A549 (cell line): Measurements from ENCODE around the gene PGAP3. TPM values are rescaled to one million over a fixed set of nuclear protein-coding genes. Genes with fewer than 3 reads are reported as not detected.

Source experiments
- ATAC-seq, 2 experiments: fragments of 200-7000 bp in 1 of 2; fragments of >200 bp in 1 of 2; cut with Nextera tagmentation in 1 of 2; cut with Tn5 transposase in 1 of 2; 3 replicates each; pipeline versions ENCODE4 v1.8.0 to v1.9.1; 2018 to 2020; ENCODE audit warnings: mild to moderate bottlenecking in 1 of 2, moderate library complexity in 1 of 2
- CTCF ChIA-PET: fragments of 300-600 bp; sonication (Branson Sonifier 250); formaldehyde crosslinking; extraction: SDS; loops from one replicate; lab custom pipeline; 2021; ENCODE audit warnings: antibody characterized with exemption, inconsistent platforms; lab: Yijun Ruan, JAX
- POLR2A ChIA-PET: fragments of 350-600 bp; formaldehyde crosslinking; extraction: SDS; loops from one replicate; lab custom pipeline; 2021; ENCODE audit warnings: antibody characterized with exemption, inconsistent platforms; lab: Yijun Ruan, JAX
- DNase-seq, 2 experiments: peaks; one replicate each; pipeline versions ENCODE4 v3.0.0 to v3.0.0-alpha.2; 2011 to 2016; ENCODE audit warnings: low read depth in 1 of 2, low spot score in 1 of 2
- FAIRE-seq: peaks from 2 replicates; lab custom pipeline; 2011; peaks lifted over from hg19 to GRCh38; lab: Jason Lieb, UNC
- H3K27ac ChIP-seq, 2 experiments: fragments of >200 bp; sonication (Bioruptor Twin); formaldehyde crosslinking; 3 replicates each; pipeline ENCODE4 v1.5.1; 2016 to 2017
- H3K4me1 ChIP-seq: fragments of >200 bp; sonication (Bioruptor Twin); formaldehyde crosslinking; 3 replicates; pipeline ENCODE4 v1.6.1; 2016
- H3K4me2 ChIP-seq: fragments of >200 bp; sonication (Bioruptor Twin); formaldehyde crosslinking; 3 replicates; pipeline ENCODE4 v1.6.1; 2016
- H3K4me3 ChIP-seq: fragments of >200 bp; sonication (Bioruptor Twin); formaldehyde crosslinking; 3 replicates; pipeline ENCODE4 v1.5.1; 2016
- H3K9me3 ChIP-seq: fragments of >200 bp; sonication (Bioruptor Twin); formaldehyde crosslinking; 3 replicates; pipeline ENCODE4 v1.6.1; 2016
- CHD2 ChIP-seq: fragments of 150-350 bp; IDR thresholded peaks from 2 replicates; pipeline ENCODE4 v1.6.1; 2014; ENCODE audit warnings: low read length; ENCODE audit not compliant: partially characterized antibody
- CTCF ChIP-seq: fragments of >200 bp; sonication (Bioruptor Twin); formaldehyde crosslinking; IDR thresholded peaks from 3 replicates; pipeline ENCODE4 v1.5.1; 2016
- EHF ChIP-seq: fragments of 250-450 bp; sonication (Bioruptor Pico); IDR thresholded peaks from 2 replicates; pipeline ENCODE4 v1.5.0; 2020; ENCODE audit warnings: mild to moderate bottlenecking
- EP300 ChIP-seq, 2 experiments: fragments of >200 bp; sonication (Bioruptor Twin); formaldehyde crosslinking; IDR thresholded peaks; 2 replicates in 1 of 2; 3 replicates in 1 of 2; pipeline ENCODE4 v1.6.1; 2016 to 2017
- ESRRA ChIP-seq: fragments of 150-350 bp; IDR thresholded peaks from 2 replicates; pipeline ENCODE4 v1.6.1; 2014; ENCODE audit warnings: mild to moderate bottlenecking, low read length, borderline replicate concordance
- FOSL2 ChIP-seq, 2 experiments: fragments of 450-650 bp in 1 of 2; fragments of >200 bp in 1 of 2; sonication (Bioruptor Twin) in 1 of 2; formaldehyde crosslinking; IDR thresholded peaks; 2 replicates each; pipeline versions ENCODE4 v1.5.0 to v1.6.1; 2016 to 2020; ENCODE audit warnings: mild to moderate bottlenecking in 1 of 2, moderate library complexity in 1 of 2
- FOXS1 ChIP-seq: fragments of 250-450 bp; sonication (Bioruptor Pico); IDR thresholded peaks from 2 replicates; pipeline ENCODE4 v1.5.0; 2020; ENCODE audit warnings: mild to moderate bottlenecking, moderate library complexity
- GATA3 ChIP-seq: IDR thresholded peaks from 2 replicates; pipeline ENCODE4 v1.6.1; 2012; ENCODE audit warnings: borderline replicate concordance
- HMGXB4 ChIP-seq: fragments of 250-450 bp; sonication (Bioruptor Pico); IDR thresholded peaks from 2 replicates; pipeline ENCODE4 v1.5.0; 2021; ENCODE audit warnings: mild to moderate bottlenecking, moderate library complexity, borderline replicate concordance
- HOXB13 ChIP-seq: fragments of 250-450 bp; sonication (Bioruptor Pico); IDR thresholded peaks from 2 replicates; pipeline ENCODE4 v1.5.0; 2020; ENCODE audit warnings: low read depth, mild to moderate bottlenecking, moderate library complexity
- HOXB5 ChIP-seq: fragments of 250-450 bp; sonication (Bioruptor Pico); IDR thresholded peaks from 2 replicates; pipeline ENCODE4 v1.5.0; 2020; ENCODE audit warnings: mild to moderate bottlenecking, moderate library complexity
- JUNB ChIP-seq: fragments of >200 bp; sonication (Bioruptor Twin); formaldehyde crosslinking; IDR thresholded peaks from 2 replicates; pipeline ENCODE4 v1.6.1; 2016
- PHF8 ChIP-seq: fragments of 200-600 bp; sonication (generic); IDR thresholded peaks from 2 replicates; pipeline ENCODE4 v1.6.1; 2016; ENCODE audit warnings: low read depth, mild to moderate bottlenecking, antibody characterized with exemption, moderate library complexity, borderline replicate concordance
- POLR2A ChIP-seq: IDR thresholded peaks from 2 replicates; pipeline ENCODE4 v1.6.1; 2012; ENCODE audit warnings: mild to moderate bottlenecking, low read length
- RARB ChIP-seq: fragments of 250-450 bp; sonication (Bioruptor Pico); IDR thresholded peaks from 2 replicates; pipeline ENCODE4 v1.8.0; 2021; ENCODE audit warnings: mild to moderate bottlenecking, moderate library complexity
- RCOR1 ChIP-seq: fragments of 150-350 bp; IDR thresholded peaks from 2 replicates; pipeline ENCODE4 v1.6.1; 2014; ENCODE audit warnings: antibody characterized with exemption, low read length, low read depth
- SMC3 ChIP-seq: fragments of >200 bp; sonication (Bioruptor Twin); formaldehyde crosslinking; IDR thresholded peaks from 3 replicates; pipeline ENCODE4 v1.6.1; 2018; ENCODE audit warnings: inconsistent platforms
- ZNF302 ChIP-seq: fragments of 250-450 bp; sonication (Bioruptor Pico); IDR thresholded peaks from 2 replicates; pipeline ENCODE4 v1.9.0; 2021; ENCODE audit warnings: inconsistent platforms, mild to moderate bottlenecking, moderate library complexity
- WGBS: methylation state at CpG from one replicate; pipeline ENCODE4 v1.1.6; 2017; ENCODE audit errors: missing lambda C conversion rate; 5-methylcytosine and 5-hydroxymethylcytosine counted together
- polyA plus RNA-seq, 4 experiments: library from polyadenylated mRNA; depleted of rRNA in 3 of 4; stranded (reverse); fragments of >200 nt; fragmentation: RNase III in 1 of 4; extraction: RNeasy Plus Mini Kit Qiagen cat#74134 plus additional on column Dnase treatment in 1 of 4; gene quantifications; 2 replicates in 3 of 4; 3 replicates in 1 of 4; pipeline ENCODE4 v1.2.3, GENCODE V29; 2011 to 2017
- TF ChIP-seq, protein P1 (sequence below): fragments of 200-600 bp; sonication (generic); IDR thresholded peaks from 2 replicates; pipeline ENCODE4 v1.6.1; 2016; ENCODE audit warnings: antibody characterized with exemption, mild to moderate bottlenecking, moderate library complexity

Gene PGAP3
- polyA plus RNA-seq, 2 of the 4 experiments (the other 2 are of a cell fraction): 7.3 to 8.5 TPM

DNA sequence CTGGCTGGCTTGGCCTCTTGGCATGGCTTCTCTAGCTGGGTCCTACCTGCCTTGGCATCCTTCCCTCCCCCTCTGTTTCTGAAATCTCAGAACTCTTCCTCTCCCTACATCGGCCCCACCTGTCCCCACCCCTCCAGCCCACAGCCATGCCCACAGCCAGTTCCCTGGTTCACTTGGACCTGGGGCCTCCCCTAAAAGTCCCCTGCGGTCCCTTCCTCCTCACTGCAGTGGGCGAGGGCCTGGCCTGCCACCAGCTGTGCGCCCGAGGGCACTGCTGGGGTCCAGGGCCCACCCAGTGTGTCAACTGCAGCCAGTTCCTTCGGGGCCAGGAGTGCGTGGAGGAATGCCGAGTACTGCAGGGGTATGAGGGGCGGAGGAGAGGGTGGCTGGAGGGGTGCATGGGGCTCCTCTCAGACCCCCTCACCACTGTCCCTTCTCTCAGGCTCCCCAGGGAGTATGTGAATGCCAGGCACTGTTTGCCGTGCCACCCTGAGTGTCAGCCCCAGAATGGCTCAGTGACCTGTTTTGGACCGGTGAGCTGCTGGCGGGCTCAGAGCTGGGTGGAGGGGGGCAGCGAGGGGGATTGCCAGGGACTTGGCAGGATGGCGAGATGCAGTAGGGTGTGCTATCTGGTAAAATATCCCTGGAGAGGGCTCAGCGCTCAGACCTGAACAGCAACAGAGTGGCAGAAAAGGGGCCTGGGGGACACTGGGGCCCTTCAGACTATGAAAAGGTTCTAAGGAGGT lies 28.4 kb upstream of the PGAP3 start:
- ATAC-seq (no peak; a peak in 1 of 6 replicates), DNase-seq (no peak)

GRCh38 chr17:39715375-39716072 lies 27.7 kb upstream of the PGAP3 start:
- WGBS: 92% methylated on average over 18 of the region's 18 CpGs
- FAIRE-seq: no peak
- no peak for DNase-seq
- peak; percentile 13 to 16; a peak in 2 of 6 replicates for ATAC-seq
- TF ChIP-seq CHD2 (no peak), SMC3 (no peak), EP300 (IDR thresholded peaks at IDR 0.05) (no peak), HOXB5 (no peak), EHF (CRISPR knock-in tag) (no peak), HOXB13 (CRISPR knock-in tag) (no peak), RARB (CRISPR knock-in tag) (no peak), FOXS1 (no peak), HMGXB4 (CRISPR knock-in tag) (no peak)
- TF ChIP-seq, protein P1, sequence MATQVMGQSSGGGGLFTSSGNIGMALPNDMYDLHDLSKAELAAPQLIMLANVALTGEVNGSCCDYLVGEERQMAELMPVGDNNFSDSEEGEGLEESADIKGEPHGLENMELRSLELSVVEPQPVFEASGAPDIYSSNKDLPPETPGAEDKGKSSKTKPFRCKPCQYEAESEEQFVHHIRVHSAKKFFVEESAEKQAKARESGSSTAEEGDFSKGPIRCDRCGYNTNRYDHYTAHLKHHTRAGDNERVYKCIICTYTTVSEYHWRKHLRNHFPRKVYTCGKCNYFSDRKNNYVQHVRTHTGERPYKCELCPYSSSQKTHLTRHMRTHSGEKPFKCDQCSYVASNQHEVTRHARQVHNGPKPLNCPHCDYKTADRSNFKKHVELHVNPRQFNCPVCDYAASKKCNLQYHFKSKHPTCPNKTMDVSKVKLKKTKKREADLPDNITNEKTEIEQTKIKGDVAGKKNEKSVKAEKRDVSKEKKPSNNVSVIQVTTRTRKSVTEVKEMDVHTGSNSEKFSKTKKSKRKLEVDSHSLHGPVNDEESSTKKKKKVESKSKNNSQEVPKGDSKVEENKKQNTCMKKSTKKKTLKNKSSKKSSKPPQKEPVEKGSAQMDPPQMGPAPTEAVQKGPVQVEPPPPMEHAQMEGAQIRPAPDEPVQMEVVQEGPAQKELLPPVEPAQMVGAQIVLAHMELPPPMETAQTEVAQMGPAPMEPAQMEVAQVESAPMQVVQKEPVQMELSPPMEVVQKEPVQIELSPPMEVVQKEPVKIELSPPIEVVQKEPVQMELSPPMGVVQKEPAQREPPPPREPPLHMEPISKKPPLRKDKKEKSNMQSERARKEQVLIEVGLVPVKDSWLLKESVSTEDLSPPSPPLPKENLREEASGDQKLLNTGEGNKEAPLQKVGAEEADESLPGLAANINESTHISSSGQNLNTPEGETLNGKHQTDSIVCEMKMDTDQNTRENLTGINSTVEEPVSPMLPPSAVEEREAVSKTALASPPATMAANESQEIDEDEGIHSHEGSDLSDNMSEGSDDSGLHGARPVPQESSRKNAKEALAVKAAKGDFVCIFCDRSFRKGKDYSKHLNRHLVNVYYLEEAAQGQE: no peak
- no peak overlapping the region for H3K4me3 ChIP-seq
- no peak overlapping the region for H3K27ac ChIP-seq
- no peak overlapping the region for H3K4me2 ChIP-seq
- ChIA-PET CTCF (interaction anchor here (0.7 to 4.2 kb wide), 9 partner anchors 10 to 110 kb away, joined by 3 to 46 read pairs (median 4); partner anchors contain the start of genes ERBB2, MIEN1 and PNMT), POLR2A (no interaction called here)
- H3K4me1 ChIP-seq: no peaks in the 10 kb centered on the region
- H3K9me3 ChIP-seq: no peaks in the 10 kb centered on the region

More for the DNA sequence above, 28.4 kb upstream of the PGAP3 start:
- H3K9me3 ChIP-seq: no peaks in the 10 kb centered on the region
- H3K4me1 ChIP-seq: no peaks in the 10 kb centered on the region
- H3K27ac ChIP-seq: no peak overlapping the region
- H3K4me3 ChIP-seq: no peak overlapping the region
- ChIA-PET POLR2A (no interaction called here), CTCF (interaction anchor here (0.7 to 4.2 kb wide), 11 partner anchors 9 to 111 kb away, joined by 3 to 46 read pairs (median 4); partner anchors contain the start of genes ERBB2, MIEN1 and PNMT)
- H3K4me2 ChIP-seq: no peak overlapping the region
- TF ChIP-seq JUNB (no peak), RCOR1 (no peak), PHF8 (no peak), GATA3 (no peak), FOSL2 (IDR thresholded peaks at IDR 0.05) (no peak), FOSL2 (CRISPR knock-in tag; IDR thresholded peaks at IDR 0.05) (no peak), RARB (CRISPR knock-in tag) (no peak), POLR2A (no peak), ESRRA (no peak), SMC3 (no peak), CTCF (no peak), ZNF302 (CRISPR knock-in tag) (no peak), EP300 (IDR thresholded peaks at IDR 0.05) (no peak)
- TF ChIP-seq, protein P1: no peak
- FAIRE-seq: no peak
- WGBS: 92% methylated on average over 13 of the region's 15 CpGs
